Stomach (tissue), 4 donors: ENCODE data around the gene SLC25A1.

Source experiments
- CTCF ChIP-seq, 7 experiments: fragments of 450-650 bp in 4 of 7; fragments of 200-600 bp in 3 of 7; sonication (generic) in 3 of 7; IDR thresholded peaks; one replicate each; pipeline ENCODE4 v1.5.1; 2016 to 2019; ENCODE audit warnings: antibody characterized with exemption in 7 of 7, control low read depth in 2 of 7, mild to moderate bottlenecking in 1 of 7
- EP300 ChIP-seq: sonication (generic); formaldehyde crosslinking; IDR thresholded peaks from one replicate; pipeline ENCODE4 v1.6.1; 2017; ENCODE audit warnings: antibody characterized with exemption
- POLR2A ChIP-seq, 4 donors: fragments of 450-650 bp; IDR thresholded peaks; one replicate each; pipeline ENCODE4 v1.6.1; 2016; ENCODE audit warnings: antibody characterized with exemption in 4 of 4, control low read depth in 2 of 4, mild to moderate bottlenecking in 1 of 4, moderate library complexity in 1 of 4
- POLR2AphosphoS5 ChIP-seq, 3 donors: sonication (generic); formaldehyde crosslinking; IDR thresholded peaks; one replicate each; pipeline ENCODE4 v1.6.1; 2016; ENCODE audit warnings: antibody characterized with exemption in 3 of 3

- TF ChIP-seq CTCF (IDR thresholded peaks at IDR 0.05), result no peak
- TF ChIP-seq EP300, result no peak
- no peak for TF ChIP-seq POLR2A (IDR thresholded peaks at IDR 0.05)
- no peak for TF ChIP-seq POLR2AphosphoS5 (IDR thresholded peaks at IDR 0.05)
These were observed 10.2 kb downstream of the SLC25A1 start for GRCh38 chr22:19168088-19168890.
